GM18870 (cell line): ENCODE data around the gene PKD1L1.

Source experiments
- ATAC-seq: cut with Tn5 transposase; IDR thresholded peaks from one replicate; pipeline ENCODE4 v1.9.1; 2021; ENCODE audit warnings: moderate library complexity; ENCODE audit not compliant: unreplicated experiment

The PKD1L1 gene

GRCh38 chr7:47741984-47742383 lies 206.3 kb downstream of the PKD1L1 start:
- ATAC-seq: no peak

- no peak for ATAC-seq
These were observed 208.4 kb downstream of the PKD1L1 start for GRCh38 chr7:47739891-47740290.

GRCh38 chr7:47739301-47739875 lies 208.9 kb downstream of the PKD1L1 start:
- no peak for ATAC-seq

GRCh38 chr7:47738563-47739166 lies 209.6 kb downstream of the PKD1L1 start:
- ATAC-seq: no peak

- no peak for ATAC-seq
These were observed 210.7 kb downstream of the PKD1L1 start for GRCh38 chr7:47737601-47738000.

GRCh38 chr7:47735431-47736345 lies 212.6 kb downstream of the PKD1L1 start:
- no peak for ATAC-seq

GRCh38 chr7:47734949-47735291 lies 213.3 kb downstream of the PKD1L1 start:
- no peak for ATAC-seq

- ATAC-seq: no peak
These were observed 213.8 kb downstream of the PKD1L1 start for GRCh38 chr7:47734287-47734948.

- ATAC-seq: no peak
These were observed 218.1 kb downstream of the PKD1L1 start for GRCh38 chr7:47730142-47730541.

- ATAC-seq: no peak
These were observed 222.1 kb downstream of the PKD1L1 start for GRCh38 chr7:47726047-47726726.

- no peak for ATAC-seq
These were observed 223.1 kb downstream of the PKD1L1 start for GRCh38 chr7:47725031-47725780.
